Measurements from ENCODE around the gene BLM. TPM values are rescaled to one million over a fixed set of nuclear protein-coding genes. Genes with fewer than 3 reads are reported as not detected.

The BLM gene
- total RNA-seq, 1 experiment from 2014 or later, result 41.3 TPM

- Histone ChIP-seq H2BK15ac (ENCODE audit: low read depth, low read length) (no peak overlapping the region), H3K27ac (ENCODE audit: insufficient read length, low read depth, low read length) (no peak overlapping the region), H3K56ac (ENCODE audit: insufficient read length, low read depth, low read length) (no peak overlapping the region), H2AK5ac (ENCODE audit: insufficient read length, low read length) (no peak overlapping the region), H3K27me3 (ENCODE audit: insufficient read depth, low read length) (no peaks in the 10 kb centered on the region), H2BK20ac (ENCODE audit: low read depth, low read length, poor library complexity, severe bottlenecking) (no peak overlapping the region), H4K20me1 (ENCODE audit: control insufficient read depth, insufficient read depth, insufficient read length) (no peaks in the 10 kb centered on the region), H2BK12ac (ENCODE audit: insufficient read length, low read depth, low read length) (peak overlapping the region; percentile 53), H3K4me1 (ENCODE audit: insufficient read depth, low read length) (peaks cover 5% of the 10 kb centered on the region; the same call in 1 of the 2 replicates), H3K9me3 (ENCODE audit: control insufficient read depth, low read depth, low read length) (no peaks in the 10 kb centered on the region), H2BK5ac (ENCODE audit: insufficient read length, low read length) (no peak overlapping the region), H3K23me2 (ENCODE audit: insufficient read length, low read depth, low read length, poor library complexity, severe bottlenecking) (no peaks in the 10 kb centered on the region), H3K79me2 (ENCODE audit: insufficient read depth, low read length) (no peaks in the 10 kb centered on the region), H3T11ph (ENCODE audit: low read length) (no peak overlapping the region), H4K5ac (ENCODE audit: insufficient read length, low read depth, low read length) (no peak overlapping the region), H4K91ac (ENCODE audit: insufficient read length, low read depth, low read length) (no peak overlapping the region), H2BK120ac (ENCODE audit: low read depth, low read length, poor library complexity, severe bottlenecking) (no peak overlapping the region), H4K8ac (replicated peaks; ENCODE audit: insufficient read length, low read depth, low read length) (no peak overlapping the region), H3K4me2 (ENCODE audit: insufficient read depth, insufficient read length, low read length) (no peak overlapping the region), H2AFZ (ENCODE audit: low read length) (no peak overlapping the region), H3K23ac (ENCODE audit: insufficient read length, low read depth, low read length) (no peak overlapping the region), H3K4ac (ENCODE audit: low read depth, low read length) (no peak overlapping the region), H3K9ac (ENCODE audit: extremely low read depth, insufficient read length, low read length) (no peak overlapping the region), H3K14ac (ENCODE audit: insufficient read depth, low read length) (no peak overlapping the region; the same call in 1 of the 2 replicates), H3K18ac (ENCODE audit: insufficient read length, low read depth, low read length) (peak overlapping the region; percentile 28), H3K79me1 (ENCODE audit: insufficient read depth, low read depth, low read length, poor library complexity, severe bottlenecking) (no peaks in the 10 kb centered on the region)
- Mint-ChIP-seq H3K4me1 (peaks cover 34 to 36% of the 10 kb centered on the region in 2 experiments), H3K4me3 (peak overlapping the region in 1 of 2 experiments; percentile 18; a peak in 2 of 5 replicates), H3K36me3 (ENCODE audit: insufficient read depth in 1 of 3, low read depth in 3 of 3) (no peaks in the 10 kb centered on the region), H3K9me3 (no peaks in the 10 kb centered on the region; a peak in 1 of 5 replicates), H3K27me3 (ENCODE audit: low read depth) (peaks cover 6% of the 10 kb centered on the region), H3K27ac (peak overlapping the region in 2 of 3 experiments; percentile 91 to 94; a peak in 4 of 7 replicates)
- TF ChIP-seq CTCF (conservative IDR thresholded peaks at IDR 0.05), result no peak
- WGBS (ENCODE audit: extremely low coverage, insufficient read length, low lambda C conversion rate), result no CpG with 5 or more reads among the region's 18 CpGs
- DNase-seq, result no peak
These were observed 123.2 kb downstream of the BLM start for GRCh38 chr15:90840157-90840855.

Measured in H9 (cell line).